ENCODE data around the gene MICOS13.

MICOS13 gene

GRCh38 chr19:5651361-5651760 is 29.0 kb downstream of the MICOS13 start:
- no peak for DNase-seq (ENCODE audit: low spot score)
- TF ChIP-seq CTCF (IDR thresholded peaks at IDR 0.05; ENCODE audit: extremely low read depth, missing control alignments) = no peak

GRCh38 chr19:5648464-5648863 is 31.9 kb downstream of the MICOS13 start:
- no peak for TF ChIP-seq CTCF (IDR thresholded peaks at IDR 0.05; ENCODE audit: extremely low read depth, missing control alignments)
- DNase-seq (ENCODE audit: low spot score) = no peak

GRCh38 chr19:5646703-5647102 is 33.6 kb downstream of the MICOS13 start:
- no peak for TF ChIP-seq CTCF (IDR thresholded peaks at IDR 0.05; ENCODE audit: extremely low read depth, missing control alignments)
- DNase-seq (ENCODE audit: low spot score) = no peak

- TF ChIP-seq CTCF (IDR thresholded peaks at IDR 0.05; ENCODE audit: extremely low read depth, missing control alignments) = no peak
- no peak for DNase-seq (ENCODE audit: low spot score)
Measured at GRCh38 chr19:5645409-5645808, 34.9 kb downstream of the MICOS13 start.

GRCh38 chr19:5644037-5644436 is 36.3 kb downstream of the MICOS13 start:
- no peak for TF ChIP-seq CTCF (IDR thresholded peaks at IDR 0.05; ENCODE audit: extremely low read depth, missing control alignments)
- no peak for DNase-seq (ENCODE audit: low spot score)

- DNase-seq (ENCODE audit: low spot score) = no peak
- TF ChIP-seq CTCF (IDR thresholded peaks at IDR 0.05; ENCODE audit: extremely low read depth, missing control alignments) = no peak
Measured at GRCh38 chr19:5643060-5643459, 37.3 kb downstream of the MICOS13 start.

GRCh38 chr19:5642204-5642603 is 38.1 kb downstream of the MICOS13 start:
- no peak for TF ChIP-seq CTCF (IDR thresholded peaks at IDR 0.05; ENCODE audit: extremely low read depth, missing control alignments)
- DNase-seq (ENCODE audit: low spot score) = no peak
